Brain microvascular endothelial cell (primary cell): ENCODE measurements around the gene SPAG16.

Experiments used
- DNase-seq: peaks from one replicate; pipeline ENCODE4 v3.0.0-alpha.2; 2020
- H3K27ac ChIP-seq: fragments of 250-450 bp; sonication (Bioruptor Pico); 2 replicates; pipeline ENCODE4 v1.5.1; 2020; ENCODE audit warnings: mild to moderate bottlenecking, moderate library complexity
- H3K27me3 ChIP-seq: fragments of 250-450 bp; sonication (Bioruptor Pico); replicated peaks from 2 replicates; pipeline ENCODE4 v1.5.1; 2020; ENCODE audit warnings: mild to moderate bottlenecking
- H3K36me3 ChIP-seq: fragments of 250-450 bp; sonication (Bioruptor Pico); replicated peaks from 2 replicates; pipeline ENCODE4 v1.5.1; 2020; ENCODE audit warnings: mild to moderate bottlenecking
- H3K4me3 ChIP-seq: 2 replicates; pipeline ENCODE4 v1.5.1; 2011; ENCODE audit warnings: low read depth, mild to moderate bottlenecking, control low read depth, low read length, moderate library complexity
- CTCF ChIP-seq: IDR thresholded peaks from 2 replicates; pipeline ENCODE4 v1.5.1; 2011; ENCODE audit warnings: low read depth, mild to moderate bottlenecking, moderate library complexity, low read length, control low read depth, inconsistent platforms; ENCODE audit errors: missing control alignments
- in situ Hi-C: cut with HindIII; loops from 2 replicates; pipeline ENCODE4 v1.10.0; 2017; ENCODE audit warnings: low sequenced_read_pairs, low pct_ligation_motif_present

The SPAG16 gene

GRCh38 chr2:213490087-213490486 lies 205.8 kb downstream of the SPAG16 start:
- TF ChIP-seq CTCF = no peak
- no peaks in the 10 kb centered on the region for H3K27me3 ChIP-seq
- no peaks in the 10 kb centered on the region for H3K36me3 ChIP-seq
- no peak overlapping the region for H3K27ac ChIP-seq
- no peak overlapping the region for H3K4me3 ChIP-seq
- DNase-seq = no peak
- in situ Hi-C loops = no loop called here

- Histone ChIP-seq H3K36me3 (no peaks in the 10 kb centered on the region), H3K27ac (no peak overlapping the region), H3K4me3 (no peak overlapping the region), H3K27me3 (no peaks in the 10 kb centered on the region)
- TF ChIP-seq CTCF = no peak
- in situ Hi-C loops = no loop called here
- DNase-seq = no peak
These were observed 207.1 kb downstream of the SPAG16 start for GRCh38 chr2:213491376-213491775.

GRCh38 chr2:213496226-213496625 lies 212.0 kb downstream of the SPAG16 start:
- no peak for DNase-seq
- Histone ChIP-seq H3K27ac (no peak overlapping the region), H3K27me3 (no peaks in the 10 kb centered on the region), H3K4me3 (no peak overlapping the region), H3K36me3 (no peaks in the 10 kb centered on the region)
- TF ChIP-seq CTCF = no peak
- in situ Hi-C loops = no loop called here

- DNase-seq = no peak
- Histone ChIP-seq H3K4me3 (no peak overlapping the region), H3K27me3 (no peaks in the 10 kb centered on the region), H3K36me3 (no peaks in the 10 kb centered on the region), H3K27ac (no peak overlapping the region)
- in situ Hi-C loops = no loop called here
- no peak for TF ChIP-seq CTCF
These were observed 216.6 kb downstream of the SPAG16 start for GRCh38 chr2:213500881-213501280.

- Histone ChIP-seq H3K4me3 (no peak overlapping the region), H3K27ac (no peak overlapping the region), H3K36me3 (no peaks in the 10 kb centered on the region), H3K27me3 (no peaks in the 10 kb centered on the region)
- DNase-seq = no peak
- TF ChIP-seq CTCF = no peak
- in situ Hi-C loops = no loop called here
These were observed 239.9 kb downstream of the SPAG16 start for GRCh38 chr2:213524164-213524563.

GRCh38 chr2:213537579-213537978 lies 253.3 kb downstream of the SPAG16 start:
- in situ Hi-C loops = no loop called here
- H3K27me3 ChIP-seq = no peaks in the 10 kb centered on the region
- TF ChIP-seq CTCF = no peak

More at GRCh38 chr2:213537579-213537978, 253.3 kb downstream of the SPAG16 start:
- DNase-seq = no peak
- Histone ChIP-seq H3K36me3 (no peaks in the 10 kb centered on the region), H3K4me3 (no peak overlapping the region), H3K27ac (no peak overlapping the region)
